Stimulated activated CD8-positive, alpha-beta memory T cell treated with anti-CD3 and anti-CD28 coated beads, Interleukin-7, amount 100 ng/mL, for 4 hours (primary cell): ENCODE measurements around the gene NSF.

ENCODE experiments used
- DNase-seq, 2 donors: peaks; one replicate each; pipeline ENCODE4 v3.0.0-alpha.2; 2020; ENCODE audit warnings: low read depth in 2 of 2

The NSF gene

DNA sequence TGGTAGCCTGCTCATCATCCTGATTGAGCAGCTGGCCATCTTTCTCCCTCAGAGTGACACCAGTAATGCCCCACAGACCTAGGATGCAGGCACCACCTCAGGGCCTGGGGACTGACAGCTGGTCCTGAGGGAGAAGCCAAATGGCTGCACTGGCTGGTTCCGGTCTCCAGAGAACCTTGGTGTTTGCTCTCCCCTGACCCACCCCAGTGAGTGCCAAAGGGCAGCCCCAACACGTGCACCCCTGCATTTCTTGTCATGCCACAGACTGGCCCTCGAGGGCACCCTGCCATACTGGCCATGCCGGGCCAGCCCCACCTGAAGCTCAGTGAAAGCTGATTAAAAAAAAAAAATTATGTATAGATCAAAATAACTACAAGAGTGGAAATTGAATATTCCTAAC, 127.5 kb downstream of the NSF start:
- DNase-seq: no peak

DNA sequence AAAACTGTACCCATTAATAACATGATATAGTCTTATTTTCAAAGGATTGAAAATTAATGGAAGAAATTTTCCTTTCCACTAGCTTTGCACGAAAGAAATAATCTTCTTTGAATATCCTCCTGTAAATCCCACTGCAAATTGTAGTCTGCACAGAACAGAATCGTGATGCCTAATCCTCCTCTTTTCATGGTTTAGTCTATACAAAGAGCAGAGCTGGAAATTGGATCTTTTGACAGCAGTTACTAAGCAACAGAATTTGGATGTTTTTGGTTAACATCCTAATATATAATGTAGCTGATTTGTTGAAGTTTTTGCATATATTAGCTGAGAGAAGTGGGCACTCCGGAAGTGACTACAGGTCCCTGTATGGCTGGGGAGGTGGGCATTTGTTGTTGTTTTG, 129.4 kb downstream of the NSF start:
- no peak for DNase-seq

DNA sequence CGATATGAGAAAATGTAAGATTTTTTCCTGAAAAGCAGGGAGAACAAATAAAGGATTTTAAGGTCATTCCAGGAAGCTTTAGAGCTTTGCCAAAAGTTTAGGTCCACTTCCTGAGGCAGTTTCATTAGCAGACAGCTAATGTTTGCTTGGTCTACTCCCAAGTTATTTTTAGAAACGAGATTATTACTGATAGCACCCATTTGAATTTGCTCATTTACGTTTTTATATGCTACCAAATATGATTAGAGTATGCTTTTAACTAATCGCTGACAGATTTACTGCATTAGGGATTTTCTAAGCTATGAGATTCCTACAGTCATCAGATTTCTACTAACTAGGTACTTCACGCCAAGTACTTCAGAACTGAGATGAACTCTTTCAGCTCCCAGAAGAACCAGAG, 129.9 kb downstream of the NSF start:
- DNase-seq: no peak

DNA sequence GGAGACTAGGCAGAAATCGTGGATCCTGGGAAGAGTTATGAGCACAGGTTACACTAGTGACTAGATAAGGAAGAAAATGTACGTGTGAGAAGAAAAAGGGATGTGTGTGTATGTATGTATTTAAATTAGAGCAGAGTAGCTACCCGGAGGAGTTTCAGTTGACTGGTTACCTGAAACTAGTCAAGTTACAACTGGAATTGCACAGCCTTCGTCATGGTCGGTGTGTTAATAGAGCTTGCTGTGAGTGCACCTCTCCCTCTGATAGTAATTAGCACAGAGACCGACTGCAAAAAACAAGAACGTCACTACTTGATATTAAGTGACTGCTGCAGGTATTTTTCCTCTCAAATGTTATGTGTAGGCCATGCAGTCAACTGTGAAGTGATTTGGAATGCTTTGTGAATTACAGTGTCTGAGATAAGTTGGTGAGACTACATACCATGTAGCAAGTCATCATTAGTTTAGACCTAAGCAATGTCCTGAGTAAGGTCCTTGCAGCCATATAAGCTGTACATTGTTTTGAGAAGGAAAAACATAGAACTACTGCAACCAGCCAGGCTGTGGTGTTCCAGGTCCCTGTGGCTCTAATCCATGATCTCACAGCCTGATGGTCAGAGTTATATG, 132.3 kb downstream of the NSF start:
- DNase-seq: no peak

DNA sequence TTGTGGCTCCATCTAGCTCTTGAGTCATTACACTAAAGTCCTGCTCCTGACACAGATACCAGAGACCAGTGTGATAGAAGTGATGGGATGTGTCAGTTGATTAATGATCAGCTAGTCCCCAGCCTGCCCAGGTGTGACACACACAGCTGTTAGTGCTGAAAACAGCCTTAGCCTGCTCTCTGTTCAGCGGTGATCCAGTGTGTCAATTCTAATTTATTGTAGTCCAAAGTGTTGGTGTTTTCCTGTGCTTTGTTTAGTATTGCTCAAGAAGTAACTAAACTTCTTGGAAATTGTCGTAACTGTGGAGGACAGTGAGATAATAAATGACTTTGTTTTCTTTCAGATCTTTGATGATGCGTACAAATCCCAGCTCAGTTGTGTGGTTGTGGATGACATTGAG, 135.7 kb downstream of the NSF start:
- no peak for DNase-seq

DNA sequence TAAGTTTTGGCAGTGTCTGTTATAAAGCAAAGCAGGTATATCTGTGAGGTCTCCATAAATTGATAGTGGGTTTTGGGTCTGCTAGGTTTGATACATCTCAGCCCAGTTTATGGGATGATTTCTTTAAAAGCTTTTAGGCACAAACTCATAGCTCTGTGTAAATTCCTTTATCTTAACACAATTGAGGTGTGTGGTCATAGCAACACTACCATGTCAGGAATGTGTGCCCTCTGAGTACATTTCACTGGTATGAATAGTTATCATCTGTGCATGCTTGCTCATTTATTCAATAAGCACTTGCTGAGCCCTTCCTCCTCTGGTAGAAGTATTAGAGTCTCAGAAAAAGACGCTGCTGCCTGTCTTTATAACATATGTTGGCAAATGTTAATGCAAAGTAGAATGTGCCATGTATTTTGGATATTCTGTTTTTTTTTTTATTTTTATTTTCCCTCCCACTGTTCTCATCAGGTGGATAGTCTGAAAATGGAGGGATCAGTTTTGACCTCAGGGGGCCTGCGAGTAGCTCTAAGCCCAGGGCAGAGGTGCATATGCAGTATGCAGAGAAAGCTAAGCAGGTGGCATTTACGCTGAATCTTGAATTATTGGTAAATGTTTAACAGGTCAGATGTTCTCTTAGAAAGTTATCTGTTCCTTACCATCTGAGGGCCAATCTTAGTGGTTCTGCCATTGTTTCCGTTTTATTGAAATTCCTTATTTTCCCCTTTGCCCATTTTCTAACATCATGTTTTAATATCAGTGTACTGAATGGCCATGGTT, 137.3 kb downstream of the NSF start:
- no peak for DNase-seq

DNA sequence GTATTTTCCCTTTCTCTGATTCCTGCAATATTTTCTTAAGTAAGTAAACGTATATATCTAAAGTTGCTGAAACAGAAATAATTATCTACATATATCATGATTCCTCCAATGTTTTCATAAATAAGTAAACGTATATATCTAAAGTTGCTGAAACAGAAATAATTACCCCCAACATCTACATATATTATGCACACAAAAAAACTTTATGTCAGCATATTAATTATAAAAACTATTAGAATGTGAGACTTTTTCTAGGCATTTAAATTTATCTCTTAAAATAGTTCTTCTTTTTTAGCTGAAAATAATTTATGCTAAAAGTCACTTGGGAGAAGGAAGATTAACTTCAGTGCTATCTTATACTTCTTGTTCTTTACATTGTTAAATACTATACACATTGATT, 139.6 kb downstream of the NSF start:
- DNase-seq: no peak

DNA sequence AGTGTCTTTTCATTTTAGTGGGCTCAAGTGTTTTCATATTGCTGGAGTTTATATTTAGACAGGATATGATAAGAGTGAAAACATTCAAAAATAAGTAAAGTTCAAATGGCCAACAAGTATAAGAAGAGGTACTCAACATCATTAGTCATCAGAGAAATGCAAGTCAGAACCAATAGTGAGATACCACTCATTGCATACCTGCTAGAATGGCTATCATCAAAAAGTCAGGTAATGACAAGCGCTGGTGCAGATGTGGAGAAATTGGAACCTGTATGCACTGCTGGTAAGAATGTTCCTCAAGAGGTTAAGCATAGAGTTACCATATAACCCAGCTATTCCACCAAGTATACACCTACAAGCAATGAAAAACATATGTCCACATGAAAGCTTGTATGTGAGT, 140.2 kb downstream of the NSF start:
- no peak for DNase-seq

DNA sequence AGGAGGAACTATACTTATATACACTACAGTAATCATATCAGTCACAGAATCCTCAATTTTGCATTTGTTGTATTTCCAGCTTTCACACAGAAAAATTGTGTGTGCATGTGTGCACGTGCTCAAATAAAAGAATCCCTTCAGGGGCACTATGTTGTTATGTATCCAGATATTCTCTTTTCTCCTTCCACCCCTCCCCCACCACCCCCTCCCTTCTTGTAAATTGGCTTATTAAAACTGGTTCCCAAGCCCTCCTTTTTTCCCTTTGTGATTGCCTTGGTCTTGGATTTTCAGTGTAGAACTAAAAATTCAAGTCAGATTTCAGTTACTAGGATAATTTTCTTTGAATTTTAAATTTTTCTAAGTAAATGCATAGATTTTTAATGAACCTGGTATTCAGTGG, 141.7 kb downstream of the NSF start:
- DNase-seq: no peak

DNA sequence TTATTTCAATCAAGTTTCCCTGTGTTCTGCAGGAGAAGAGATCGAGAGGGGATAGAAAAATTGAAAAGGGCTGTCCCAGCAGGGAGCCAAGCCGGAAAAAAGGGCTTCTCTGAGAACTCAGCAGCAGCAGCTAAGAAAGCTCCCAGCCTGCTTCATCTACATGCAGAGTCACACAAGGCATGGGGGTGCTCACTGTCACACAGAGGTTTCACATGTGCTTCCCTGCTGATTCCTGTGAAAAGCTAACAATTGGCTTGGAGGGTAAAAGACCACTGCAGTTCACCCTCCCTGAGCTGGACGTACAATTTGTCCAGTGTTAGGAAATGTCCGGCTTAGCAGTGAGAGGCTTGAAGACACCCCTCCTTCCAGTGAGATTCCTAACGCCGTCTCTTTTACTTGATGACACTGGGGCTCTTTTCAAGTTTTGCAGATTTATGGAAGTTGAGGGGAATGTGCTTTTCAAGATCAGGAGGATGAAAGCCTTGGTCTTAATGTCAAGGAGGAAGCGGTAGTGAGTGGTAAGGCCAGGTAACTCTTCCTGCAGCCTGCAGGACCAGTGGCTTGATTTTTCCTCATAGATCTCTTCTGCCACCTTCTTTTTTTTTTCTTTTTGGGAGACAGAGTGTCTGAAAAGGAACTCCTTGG, 142.4 kb downstream of the NSF start:
- no peak for DNase-seq

DNA sequence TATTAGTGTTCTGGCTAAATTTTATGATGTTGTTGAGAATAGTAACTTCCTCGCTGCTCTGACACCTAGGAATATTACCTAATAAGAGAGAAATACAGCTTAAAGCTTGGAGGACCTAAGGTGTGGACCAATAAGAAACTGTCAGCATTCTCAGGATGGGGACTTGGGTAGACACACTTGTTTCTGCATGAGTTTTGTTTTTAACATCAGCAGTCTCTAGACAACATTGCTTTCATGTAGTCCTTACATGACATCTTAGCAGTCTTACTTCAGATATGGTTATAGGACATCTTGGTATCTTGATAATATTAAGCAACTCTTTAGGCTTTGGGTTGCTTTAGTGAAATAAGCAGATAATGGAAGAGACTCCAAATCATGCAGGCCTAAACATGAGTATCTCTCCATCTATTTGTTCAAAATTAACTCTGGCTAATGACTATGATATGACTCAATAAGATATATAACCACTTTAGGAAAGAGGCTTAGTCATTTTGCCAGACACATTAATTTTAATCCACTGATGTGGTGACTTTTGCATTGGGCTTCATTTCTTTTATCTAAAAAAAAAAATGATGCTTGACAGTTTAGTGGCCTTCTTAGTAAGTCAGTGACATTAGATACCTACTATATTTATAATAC, 143.5 kb downstream of the NSF start:
- DNase-seq: no peak

DNA sequence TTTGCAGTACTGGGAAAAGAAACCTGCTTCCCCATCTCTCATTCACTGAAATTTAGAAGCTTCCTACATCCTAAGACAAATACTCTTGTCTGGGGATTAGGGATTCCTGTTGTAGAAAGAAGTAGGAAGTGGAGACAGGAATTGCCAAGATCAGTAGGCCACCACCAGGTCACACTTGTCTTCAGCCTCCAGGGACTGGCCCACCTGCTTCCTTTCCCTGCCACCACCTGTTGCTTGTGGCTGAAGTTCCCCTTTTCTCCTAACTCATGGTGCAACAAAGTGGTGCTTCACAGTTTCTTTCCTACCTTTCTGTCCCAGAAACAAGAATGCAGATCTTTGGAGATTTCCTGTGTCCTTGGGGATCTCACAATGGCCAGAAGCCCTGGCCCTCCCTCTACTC, 145.6 kb downstream of the NSF start:
- DNase-seq: no peak

DNA sequence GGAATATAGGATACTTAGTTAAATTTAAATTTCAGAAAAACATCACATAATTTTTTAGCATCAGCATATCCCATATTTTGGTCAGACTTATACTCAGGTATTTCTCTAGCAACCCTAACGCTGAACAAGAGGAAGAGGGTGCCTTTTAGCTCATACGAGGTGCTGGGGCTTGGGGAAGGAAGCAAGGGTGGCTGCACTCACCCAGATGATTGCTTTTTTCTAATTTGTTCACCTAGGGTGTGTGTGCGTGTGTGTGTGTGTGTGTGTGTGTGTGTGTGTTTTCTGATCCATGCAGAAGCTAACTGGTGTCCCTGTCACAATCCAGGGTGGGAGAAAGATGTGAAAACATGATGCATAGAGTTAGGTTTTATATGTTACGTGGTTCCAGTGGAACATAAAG, 146.9 kb downstream of the NSF start:
- no peak for DNase-seq

DNA sequence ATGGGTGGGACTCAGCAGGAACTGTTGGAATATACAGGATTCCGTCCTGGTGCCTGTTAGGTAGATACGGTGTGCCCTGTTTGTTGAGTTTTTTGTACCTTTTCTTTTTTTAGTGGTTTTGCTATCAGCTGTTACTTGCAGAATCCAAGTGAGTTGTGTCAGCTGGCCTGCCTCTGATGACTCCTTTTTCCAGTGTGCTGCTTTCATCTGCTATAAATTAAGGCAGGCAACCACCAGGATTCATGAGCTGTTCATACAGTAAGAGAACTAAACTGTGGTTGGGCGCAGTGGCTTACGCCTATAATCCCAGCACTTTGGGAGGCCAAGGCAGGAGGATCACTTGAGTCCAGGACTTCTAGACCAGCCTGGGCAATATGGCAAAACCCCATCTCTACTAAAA, 148.1 kb downstream of the NSF start:
- no peak for DNase-seq

DNA sequence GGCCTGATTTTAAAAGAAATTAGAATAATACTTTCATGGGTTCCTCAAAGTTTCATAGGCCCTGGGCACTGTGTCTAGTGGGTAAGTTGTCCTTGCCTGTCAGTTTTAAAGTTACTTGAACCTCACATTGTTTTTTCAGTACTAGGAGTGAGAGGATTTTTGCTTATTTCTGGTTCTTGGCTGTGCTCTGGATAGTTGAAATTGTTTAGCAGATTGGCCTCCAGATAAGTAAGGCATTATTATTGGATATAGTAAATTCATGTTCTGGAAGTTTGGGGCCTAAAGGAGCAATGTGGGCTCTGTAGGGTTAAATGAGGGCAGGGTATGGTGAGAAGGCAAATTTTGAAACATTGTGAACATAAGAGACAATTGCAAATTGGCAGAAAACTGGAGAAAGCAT, 149.5 kb downstream of the NSF start:
- DNase-seq: no peak

DNA sequence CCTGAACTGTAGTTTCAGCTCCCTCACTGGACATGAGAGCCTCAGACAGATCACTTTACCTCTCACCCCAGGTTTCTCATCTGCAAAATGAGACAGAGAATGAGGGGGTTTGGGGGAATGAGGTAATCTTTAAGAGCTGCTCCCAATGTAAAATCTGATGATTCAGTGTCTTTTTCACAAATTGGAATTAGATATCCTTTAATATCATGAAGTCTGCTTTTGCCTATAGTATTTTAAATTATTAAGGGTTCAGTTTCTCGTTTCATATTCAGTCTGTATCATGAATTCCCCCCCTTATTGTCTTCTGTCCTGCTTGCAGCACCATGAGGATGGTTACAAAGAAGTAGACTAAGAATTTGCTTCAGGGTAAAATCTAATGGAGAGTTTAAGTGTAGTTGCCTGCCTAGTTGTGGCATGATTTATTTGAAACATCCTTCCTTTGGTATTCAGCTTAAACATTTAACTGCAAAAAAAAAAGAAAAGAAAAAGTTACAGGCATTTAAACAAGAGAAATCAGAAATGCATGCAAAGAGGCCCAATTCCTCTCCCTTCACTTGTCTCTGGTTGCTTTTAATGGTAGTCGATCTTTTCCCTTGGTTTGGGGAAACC, 150.8 kb downstream of the NSF start:
- DNase-seq: no peak

DNA sequence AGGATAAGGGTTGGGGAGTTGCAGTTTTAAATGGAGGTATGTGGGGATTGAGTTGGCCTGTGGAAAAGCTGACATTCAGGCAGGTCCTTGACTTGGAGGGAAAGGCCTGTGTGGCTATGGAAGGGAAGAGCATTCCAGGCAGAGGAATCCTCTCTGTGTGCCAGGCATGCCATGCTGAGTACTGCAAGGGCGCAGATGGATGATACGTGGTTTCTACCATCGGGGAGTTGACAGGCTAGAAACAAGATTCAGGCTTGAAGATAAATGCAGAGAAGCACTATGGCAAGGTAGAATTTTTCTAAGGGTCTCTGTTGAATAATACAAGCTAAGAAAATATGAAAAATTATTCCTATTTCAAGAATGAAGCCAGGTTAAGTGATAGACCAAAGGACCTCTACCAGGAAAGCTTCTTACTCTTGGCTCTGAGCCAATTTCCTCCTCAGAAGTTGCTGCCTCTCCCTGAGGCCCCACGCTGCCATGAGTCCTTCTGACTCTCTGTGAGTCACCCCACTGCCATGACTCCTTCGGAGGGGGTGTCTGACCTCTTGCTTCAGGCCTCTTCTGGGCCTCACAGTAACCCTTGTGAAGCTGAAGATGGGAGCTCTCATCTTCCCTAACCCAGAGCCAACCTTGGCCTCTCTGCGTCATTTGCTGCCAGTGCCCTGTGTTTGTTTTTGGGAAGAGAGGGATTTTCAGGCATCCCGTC, 152.2 kb downstream of the NSF start:
- DNase-seq: no peak

DNA sequence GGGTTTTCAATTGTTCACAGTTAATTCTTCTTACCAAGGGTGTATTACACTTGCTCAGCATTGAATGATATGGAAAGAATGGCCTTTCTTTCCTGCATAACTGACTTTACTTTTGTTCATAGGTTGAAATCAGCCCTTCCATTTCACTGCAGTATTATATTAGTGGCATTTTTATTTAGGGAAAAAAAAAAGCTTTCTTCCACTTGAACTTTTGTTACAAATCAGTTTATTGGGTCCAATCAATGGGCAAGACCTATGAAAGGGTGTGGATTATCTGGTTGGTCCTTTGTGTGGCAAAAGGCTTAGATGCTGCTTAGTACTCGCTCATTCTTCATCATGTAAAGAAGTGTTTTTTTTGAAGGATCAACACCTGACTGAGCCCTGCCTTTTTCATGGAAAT, 154.0 kb downstream of the NSF start:
- no peak for DNase-seq

DNA sequence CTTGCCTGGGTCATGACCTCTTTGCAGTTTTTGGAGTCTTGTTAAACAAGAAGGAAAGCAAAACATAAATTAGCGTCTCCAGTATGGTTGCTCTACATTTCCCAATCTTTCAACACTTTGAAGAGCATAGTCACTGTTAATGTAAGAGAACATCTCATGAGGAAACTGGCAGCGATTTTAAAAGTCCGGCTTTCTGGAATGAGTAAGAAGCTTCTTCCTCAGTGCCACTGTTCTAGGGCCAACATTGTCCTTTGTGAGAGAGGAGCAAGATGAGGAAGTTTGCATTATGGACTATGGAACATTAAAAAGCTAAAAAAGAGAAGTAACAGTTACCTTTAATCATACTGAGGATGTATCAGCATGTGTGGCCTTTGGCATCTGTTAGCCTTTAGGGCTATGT, 154.9 kb downstream of the NSF start:
- no peak for DNase-seq

DNA sequence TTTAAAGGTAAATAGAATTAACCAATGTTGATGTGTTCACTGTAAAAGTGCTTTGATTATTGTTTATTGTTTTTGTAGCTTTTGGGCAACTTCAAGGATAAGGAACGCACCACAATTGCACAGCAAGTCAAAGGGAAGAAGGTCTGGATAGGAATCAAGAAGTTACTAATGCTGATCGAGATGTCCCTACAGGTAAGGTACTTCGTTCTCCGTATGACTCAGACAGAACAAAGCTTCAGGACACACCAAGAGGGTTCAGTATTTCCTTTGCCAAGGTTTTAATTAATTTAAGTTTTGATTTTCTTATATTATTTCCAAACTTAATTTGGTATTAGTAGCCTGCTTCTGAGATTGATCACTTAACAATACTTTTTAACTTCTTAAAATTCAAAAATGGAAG, 161.0 kb downstream of the NSF start:
- DNase-seq: no peak

DNA sequence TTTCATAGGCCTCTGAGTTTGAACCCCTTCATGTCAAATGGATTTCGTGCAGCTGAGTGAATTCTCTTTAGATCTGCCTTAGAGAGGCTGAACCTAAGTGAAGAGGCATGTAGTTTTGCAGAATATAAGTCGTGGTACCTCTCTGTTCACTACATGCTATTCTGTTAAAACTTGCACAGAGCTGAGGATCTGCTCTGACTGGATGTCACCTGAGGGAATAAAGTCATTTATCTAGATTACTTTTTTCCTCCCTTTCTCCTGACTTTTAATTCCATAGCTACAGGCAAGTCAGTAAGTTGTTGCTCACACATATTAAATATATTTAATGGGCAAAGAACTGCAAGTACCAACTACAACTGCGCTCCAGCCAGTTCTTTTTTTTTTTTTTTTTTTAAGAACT, 163.3 kb downstream of the NSF start:
- no peak for DNase-seq
